B cell (primary cell): ENCODE results near the gene HECTD1. TPM values are rescaled to one million over a fixed set of nuclear protein-coding genes. Genes with fewer than 3 reads are reported as not detected.

Source experiments
- ATAC-seq: fragments of 200-7000 bp; cut with Tn5 transposase; one replicate; pipeline ENCODE4 v1.10.0; 2021; ENCODE audit warnings: low read depth, mild to moderate bottlenecking, moderate number of reproducible peaks, moderate library complexity
- CTCF ChIA-PET: fragments of 350-600 bp; sonication (Branson Sonifier 250); formaldehyde crosslinking; loops from one replicate; lab custom pipeline; 2021; ENCODE audit warnings: antibody characterized with exemption, inconsistent platforms; lab: Charles Lee
- POLR2A ChIA-PET: fragments of 350-600 bp; sonication (Branson Sonifier 250); formaldehyde crosslinking; loops from one replicate; lab custom pipeline; 2021; ENCODE audit warnings: antibody characterized with exemption; lab: Charles Lee
- DNase-seq: peaks from one replicate; pipeline ENCODE4 v3.0.0; 2013
- H2AFZ ChIP-seq: 2 replicates; pipeline ENCODE4 v1.6.1; 2012; ENCODE audit warnings: mild to moderate bottlenecking, low read depth, low read length; ENCODE audit not compliant: insufficient read depth, poor library complexity, severe bottlenecking
- H3K27ac ChIP-seq, 2 donors: 1 replicate in 1 of 2; 2 replicates in 1 of 2; pipeline ENCODE4 v1.5.1; 2012 to 2013; ENCODE audit warnings: low read length in 2 of 2, mild to moderate bottlenecking in 2 of 2, moderate library complexity in 1 of 2
- H3K27me3 ChIP-seq, 4 experiments: fragments of 200-600 bp in 1 of 4; sonication (generic) in 1 of 4; replicated peaks in 1 of 4; 1 replicate in 2 of 4; 2 replicates in 2 of 4; pipeline versions ENCODE4 v1.6.1 to v1.7.0; 2013 to 2016; ENCODE audit warnings: low read length in 3 of 4, mild to moderate bottlenecking in 2 of 4, mixed read lengths in 1 of 4, moderate library complexity in 1 of 4; ENCODE audit not compliant: insufficient read depth in 4 of 4, control insufficient read depth in 3 of 4; ENCODE audit errors: control extremely low read depth in 1 of 4
- H3K36me3 ChIP-seq, 2 experiments: replicated peaks in 1 of 2; 1 replicate in 1 of 2; 2 replicates in 1 of 2; pipeline versions ENCODE4 v1.6.1 to v1.7.1; 2013; ENCODE audit warnings: low read length in 1 of 2; ENCODE audit not compliant: insufficient read depth in 2 of 2, control insufficient read depth in 1 of 2; ENCODE audit errors: control extremely low read depth in 1 of 2, extremely low read depth in 1 of 2
- H3K4me1 ChIP-seq, 2 donors: fragments of 200-600 bp in 1 of 2; sonication (generic) in 1 of 2; 1 replicate in 1 of 2; 2 replicates in 1 of 2; pipeline versions ENCODE4 v1.5.1 to v1.6.1; 2013 to 2017; ENCODE audit warnings: low read length in 2 of 2; ENCODE audit not compliant: control insufficient read depth in 2 of 2, insufficient read depth in 2 of 2
- H3K4me2 ChIP-seq: replicated peaks from 2 replicates; pipeline ENCODE3; 2012; ENCODE audit warnings: mild to moderate bottlenecking, low read depth, low read length; ENCODE audit not compliant: poor library complexity, severe bottlenecking
- H3K4me3 ChIP-seq, 5 experiments: fragments of 200-600 bp in 1 of 5; sonication (generic) in 1 of 5; 1 replicate in 3 of 5; 2 replicates in 2 of 5; pipeline versions ENCODE4 v1.5.1 to v1.7.0; 2011 to 2016; ENCODE audit warnings: low read length in 4 of 5, mild to moderate bottlenecking in 4 of 5, low read depth in 2 of 5, control low read depth in 1 of 5, moderate library complexity in 1 of 5; ENCODE audit not compliant: insufficient read depth in 1 of 5; ENCODE audit errors: control extremely low read depth in 1 of 5, extremely low read depth in 1 of 5
- H3K79me2 ChIP-seq: fragments of 200-600 bp; sonication (generic); one replicate; pipeline ENCODE4 v1.6.0; 2016; ENCODE audit warnings: low read length; ENCODE audit not compliant: control insufficient read depth, insufficient read depth
- H3K9ac ChIP-seq: fragments of 200-600 bp; sonication (generic); 2 replicates; pipeline ENCODE4 v1.6.1; 2017; ENCODE audit warnings: mild to moderate bottlenecking, low read length, moderate library complexity
- H3K9me3 ChIP-seq, 3 donors: one replicate each; pipeline versions ENCODE4 v1.6.1 to v1.7.1; 2013; ENCODE audit warnings: low read length in 2 of 3; ENCODE audit not compliant: control insufficient read depth in 2 of 3, insufficient read depth in 1 of 3; ENCODE audit errors: control extremely low read depth in 1 of 3
- H4K20me1 ChIP-seq: 2 replicates; pipeline ENCODE4 v1.6.0; 2012; ENCODE audit warnings: mild to moderate bottlenecking, low read length; ENCODE audit not compliant: insufficient read depth, control insufficient read depth, poor library complexity, severe bottlenecking
- H3K27ac Mint-ChIP-seq: one replicate; pipeline ENCODE4 v1.8.0; 2021; ENCODE audit warnings: mixed read lengths
- H3K27me3 Mint-ChIP-seq: one replicate; pipeline ENCODE4 v1.8.0; 2021; ENCODE audit warnings: mixed read lengths
- H3K4me1 Mint-ChIP-seq: one replicate; pipeline ENCODE4 v1.8.0; 2021; ENCODE audit warnings: mixed read lengths
- H3K4me3 Mint-ChIP-seq: one replicate; pipeline ENCODE4 v1.8.0; 2021; ENCODE audit warnings: mixed read lengths
- H3K9me3 Mint-ChIP-seq: one replicate; pipeline ENCODE4 v1.8.0; 2022; ENCODE audit warnings: mixed read lengths; ENCODE audit not compliant: insufficient read depth
- EZH2 ChIP-seq: IDR thresholded peaks from 2 replicates; pipeline ENCODE4 v1.6.1; 2012; ENCODE audit warnings: borderline replicate concordance, low read depth, mild to moderate bottlenecking, moderate library complexity, low read length; ENCODE audit not compliant: insufficient read depth, poor library complexity, severe bottlenecking
- WGBS: methylation state at CpG from one replicate; pipeline ENCODE4 v1.1.5; 2013; ENCODE audit warnings: missing lambda C conversion rate; ENCODE audit not compliant: insufficient coverage; 5-methylcytosine and 5-hydroxymethylcytosine counted together
- intact Hi-C: fragments of 100-400 bp; cut with micrococcal nuclease; formaldehyde crosslinking; loops from one replicate; pipeline ENCODE4 v1.10.0; 2022
- polyA plus RNA-seq: library from polyadenylated mRNA; depleted of rRNA; stranded (reverse); fragments of >200 nt; gene quantifications from 2 replicates; pipeline ENCODE4 v1.2.3, GENCODE V29; 2012
- total RNA-seq, 2 donors: library from RNA; stranded (reverse); fragments of 120-200 nt in 1 of 2; gene quantifications; 1 replicate in 1 of 2; 2 replicates in 1 of 2; pipeline versions ENCODE4 v1.2.3 to v1.2.4, GENCODE V29; 2013 to 2022
- TF ChIP-seq, protein P1 (sequence below): fragments of 200-600 bp; IDR thresholded peaks from one replicate; pipeline ENCODE4 v1.8.0; 2022; ENCODE audit warnings: antibody characterized with exemption, mild to moderate bottlenecking

The HECTD1 gene
- total and polyA plus RNA-seq, 2 donors (not counting 1 experiment from before 2014, with no cell fraction given), result 63.1 to 184 TPM

GRCh38 chr14:31162910-31163649, 44.5 kb downstream of the HECTD1 start:
- Histone ChIP-seq H3K4me1 (no peaks in the 10 kb centered on the region), H3K27me3 (no peaks in the 10 kb centered on the region), H3K9me3 (no peaks in the 10 kb centered on the region), H3K9ac (no peak overlapping the region), H4K20me1 (no peaks in the 10 kb centered on the region), H3K4me3 (no peak overlapping the region), H3K79me2 (peaks cover 14% of the 10 kb centered on the region), H2AFZ (no peak overlapping the region), H3K27ac (no peak overlapping the region), H3K36me3 (peaks cover 13 to 70% of the 10 kb centered on the region in 2 experiments), H3K4me2 (no peak overlapping the region)
- ATAC-seq, result no peak
- WGBS, result 93% methylated on average over 14 of the region's 16 CpGs
- intact Hi-C loops, result loop anchor here (10.0 kb wide), 1 partner anchor 48 kb away; no protein-coding TSS in a partner anchor
- CTCF ChIA-PET, result interaction anchor here (0.8 to 1.2 kb wide), 2 partner anchors 10 to 35 kb away, joined by 3 read pairs; no protein-coding TSS in a partner anchor
- no peak overlapping the region for H3K4me3 Mint-ChIP-seq
- no peak for TF ChIP-seq EZH2
- TF ChIP-seq, protein P1, sequence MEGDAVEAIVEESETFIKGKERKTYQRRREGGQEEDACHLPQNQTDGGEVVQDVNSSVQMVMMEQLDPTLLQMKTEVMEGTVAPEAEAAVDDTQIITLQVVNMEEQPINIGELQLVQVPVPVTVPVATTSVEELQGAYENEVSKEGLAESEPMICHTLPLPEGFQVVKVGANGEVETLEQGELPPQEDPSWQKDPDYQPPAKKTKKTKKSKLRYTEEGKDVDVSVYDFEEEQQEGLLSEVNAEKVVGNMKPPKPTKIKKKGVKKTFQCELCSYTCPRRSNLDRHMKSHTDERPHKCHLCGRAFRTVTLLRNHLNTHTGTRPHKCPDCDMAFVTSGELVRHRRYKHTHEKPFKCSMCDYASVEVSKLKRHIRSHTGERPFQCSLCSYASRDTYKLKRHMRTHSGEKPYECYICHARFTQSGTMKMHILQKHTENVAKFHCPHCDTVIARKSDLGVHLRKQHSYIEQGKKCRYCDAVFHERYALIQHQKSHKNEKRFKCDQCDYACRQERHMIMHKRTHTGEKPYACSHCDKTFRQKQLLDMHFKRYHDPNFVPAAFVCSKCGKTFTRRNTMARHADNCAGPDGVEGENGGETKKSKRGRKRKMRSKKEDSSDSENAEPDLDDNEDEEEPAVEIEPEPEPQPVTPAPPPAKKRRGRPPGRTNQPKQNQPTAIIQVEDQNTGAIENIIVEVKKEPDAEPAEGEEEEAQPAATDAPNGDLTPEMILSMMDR, result no peak
- no peaks in the 10 kb centered on the region for H3K4me1 Mint-ChIP-seq
- POLR2A ChIA-PET, result no interaction called here
- DNase-seq, result no peak
- H3K9me3 Mint-ChIP-seq, result no peaks in the 10 kb centered on the region
- no peak overlapping the region for H3K27ac Mint-ChIP-seq
- H3K27me3 Mint-ChIP-seq, result no peaks in the 10 kb centered on the region

GRCh38 chr14:31161274-31161673, 46.3 kb downstream of the HECTD1 start:
- no peak overlapping the region for H3K27ac Mint-ChIP-seq
- no peak overlapping the region for H3K4me2 ChIP-seq
- intact Hi-C loops, result loop anchor here (10.0 kb wide), 1 partner anchor 46 kb away; no protein-coding TSS in a partner anchor
- H4K20me1 ChIP-seq, result no peaks in the 10 kb centered on the region
- no peaks in the 10 kb centered on the region for H3K9me3 ChIP-seq
- H3K9ac ChIP-seq, result no peak overlapping the region
- ChIA-PET CTCF (no interaction called here), POLR2A (no interaction called here)
- no peaks in the 10 kb centered on the region for H3K4me1 Mint-ChIP-seq
- no peak overlapping the region for H3K4me3 Mint-ChIP-seq
- H3K9me3 Mint-ChIP-seq, result no peaks in the 10 kb centered on the region
- H3K27ac ChIP-seq, result no peak overlapping the region
- peaks cover 7 to 63% of the 10 kb centered on the region in 2 experiments for H3K36me3 ChIP-seq
- no peaks in the 10 kb centered on the region for H3K27me3 ChIP-seq
- H2AFZ ChIP-seq, result no peak overlapping the region
- TF ChIP-seq EZH2, result no peak
- TF ChIP-seq, protein P1, result no peak
- no peak for ATAC-seq
- 83% methylated on average over 3 of the region's 5 CpGs for WGBS
- no peaks in the 10 kb centered on the region for H3K4me1 ChIP-seq
- no peak for DNase-seq
- no peak overlapping the region for H3K4me3 ChIP-seq
- peaks cover 4% of the 10 kb centered on the region for H3K79me2 ChIP-seq
- no peaks in the 10 kb centered on the region for H3K27me3 Mint-ChIP-seq
